Ovary (tissue), 3 donors: ENCODE measurements around the gene MCM6.

Experiments used
- CTCF ChIP-seq, 3 donors: fragments of 450-650 bp in 2 of 3; fragments of 200-600 bp in 1 of 3; IDR thresholded peaks; one replicate each; pipeline versions ENCODE4 v1.5.1 to v1.8.0; 2016 to 2022; ENCODE audit warnings: antibody characterized with exemption in 3 of 3, mild to moderate bottlenecking in 1 of 3
- EP300 ChIP-seq: sonication (generic); formaldehyde crosslinking; IDR thresholded peaks from one replicate; pipeline ENCODE4 v1.6.1; 2017; ENCODE audit warnings: antibody characterized with exemption
- POLR2A ChIP-seq: fragments of 450-650 bp; IDR thresholded peaks from one replicate; pipeline ENCODE4 v1.6.1; 2017; ENCODE audit warnings: antibody characterized with exemption, mild to moderate bottlenecking, moderate library complexity
- donor health status: DM: no; HTN: no; CAD: no.

GRCh38 chr2:135916207-135916606, 40.0 kb upstream of the MCM6 start:
- TF ChIP-seq CTCF (IDR thresholded peaks at IDR 0.05) = no peak
- TF ChIP-seq EP300 = no peak
- TF ChIP-seq POLR2A = no peak
